Activated naive CD8-positive, alpha-beta T cell (primary cell): ENCODE results near the gene SPATA31A6.
"Not testable (repeated sequence)": the region's sequence is repeated elsewhere in the genome, so short reads cannot be mapped to it uniquely, and the experiment has no call there.

ENCODE experiments used
- H3K27ac Mint-ChIP-seq: one replicate; pipeline ENCODE4 v1.8.0; 2021; ENCODE audit warnings: mixed read lengths
- H3K27me3 Mint-ChIP-seq: one replicate; pipeline ENCODE4 v1.8.0; 2021; ENCODE audit warnings: mixed read lengths
- H3K36me3 Mint-ChIP-seq: one replicate; pipeline ENCODE4 v1.8.0; 2021; ENCODE audit warnings: mixed read lengths
- H3K4me1 Mint-ChIP-seq: one replicate; pipeline ENCODE4 v1.8.0; 2021; ENCODE audit warnings: low read depth, mixed read lengths
- H3K4me3 Mint-ChIP-seq: one replicate; pipeline ENCODE4 v1.8.0; 2021; ENCODE audit warnings: mild to moderate bottlenecking, mixed read lengths
- H3K9me3 Mint-ChIP-seq: one replicate; pipeline ENCODE4 v1.8.0; 2021; ENCODE audit warnings: low read depth, mixed read lengths

The SPATA31A6 gene

DNA sequence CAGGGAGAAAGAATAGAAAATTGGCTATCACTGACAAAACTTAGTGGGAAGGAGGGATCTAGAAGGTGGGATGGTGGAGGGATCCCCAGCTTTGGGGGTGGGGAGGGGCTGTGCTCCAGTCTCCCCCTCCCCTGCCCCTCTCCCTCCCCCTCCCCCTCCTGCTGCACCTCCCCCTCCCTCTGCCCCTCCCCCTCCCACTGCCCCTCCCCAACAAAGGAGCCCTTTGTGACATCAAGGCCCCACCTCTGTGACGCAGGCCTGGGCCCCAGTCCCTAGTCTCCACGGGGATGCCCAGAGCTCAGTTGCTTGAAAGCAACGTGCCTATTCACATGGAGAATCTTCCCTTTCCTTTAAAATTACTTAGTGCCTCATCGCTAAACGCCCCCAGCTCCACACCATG, at the start of gene SPATA31A6:
TSS of gene SPATA31A6 (plus strand) at position 301 of the 400 bp plus-strand sequence. CDS start at position 330, 29 bp downstream.
- H3K9me3 Mint-ChIP-seq, H3K36me3 Mint-ChIP-seq, H3K27me3 Mint-ChIP-seq, H3K27ac Mint-ChIP-seq, H3K4me3 Mint-ChIP-seq, H3K4me1 Mint-ChIP-seq: not testable (repeated sequence)

GRCh38 chr9:42160299-42160698, 23.2 kb upstream of the SPATA31A6 start:
- H3K9me3 Mint-ChIP-seq, H3K36me3 Mint-ChIP-seq, H3K4me1 Mint-ChIP-seq, H3K4me3 Mint-ChIP-seq, H3K27me3 Mint-ChIP-seq, H3K27ac Mint-ChIP-seq: not testable (repeated sequence)

DNA sequence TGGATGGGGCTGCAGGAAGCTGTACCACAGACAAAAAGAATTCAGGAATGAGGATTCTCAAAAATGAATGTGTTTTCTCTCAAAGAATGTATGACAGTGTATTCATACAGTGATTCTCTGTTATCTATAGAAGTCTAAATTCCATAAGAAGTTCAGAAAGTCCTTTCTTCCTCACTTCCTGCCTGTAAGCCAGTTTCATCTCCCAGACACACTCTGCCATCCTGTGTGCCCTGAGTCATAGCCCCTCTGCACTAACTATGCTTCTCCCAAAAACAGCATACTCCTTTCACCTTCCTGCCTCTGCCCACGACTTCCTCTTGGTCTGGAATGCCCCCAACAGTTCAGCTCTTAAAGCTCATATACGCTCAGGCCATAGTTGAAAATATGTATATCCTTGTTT, 36.4 kb downstream of the SPATA31A6 start:
- H3K9me3 Mint-ChIP-seq, H3K27me3 Mint-ChIP-seq, H3K4me3 Mint-ChIP-seq, H3K36me3 Mint-ChIP-seq, H3K4me1 Mint-ChIP-seq, H3K27ac Mint-ChIP-seq: not testable (repeated sequence)

- not testable (repeated sequence) for H3K4me1 Mint-ChIP-seq, H3K9me3 Mint-ChIP-seq, H3K27me3 Mint-ChIP-seq, H3K4me3 Mint-ChIP-seq, H3K36me3 Mint-ChIP-seq, H3K27ac Mint-ChIP-seq
Measured at GRCh38 chr9:42223230-42223629, 39.8 kb downstream of the SPATA31A6 start.

GRCh38 chr9:42233031-42233430, 49.6 kb downstream of the SPATA31A6 start:
- H3K4me1 Mint-ChIP-seq, H3K4me3 Mint-ChIP-seq, H3K36me3 Mint-ChIP-seq, H3K27me3 Mint-ChIP-seq, H3K27ac Mint-ChIP-seq, H3K9me3 Mint-ChIP-seq: not testable (repeated sequence)

- not testable (repeated sequence) for H3K9me3 Mint-ChIP-seq, H3K27me3 Mint-ChIP-seq, H3K36me3 Mint-ChIP-seq, H3K27ac Mint-ChIP-seq, H3K4me1 Mint-ChIP-seq, H3K4me3 Mint-ChIP-seq
Measured at GRCh38 chr9:42234610-42235009, 51.2 kb downstream of the SPATA31A6 start.

DNA sequence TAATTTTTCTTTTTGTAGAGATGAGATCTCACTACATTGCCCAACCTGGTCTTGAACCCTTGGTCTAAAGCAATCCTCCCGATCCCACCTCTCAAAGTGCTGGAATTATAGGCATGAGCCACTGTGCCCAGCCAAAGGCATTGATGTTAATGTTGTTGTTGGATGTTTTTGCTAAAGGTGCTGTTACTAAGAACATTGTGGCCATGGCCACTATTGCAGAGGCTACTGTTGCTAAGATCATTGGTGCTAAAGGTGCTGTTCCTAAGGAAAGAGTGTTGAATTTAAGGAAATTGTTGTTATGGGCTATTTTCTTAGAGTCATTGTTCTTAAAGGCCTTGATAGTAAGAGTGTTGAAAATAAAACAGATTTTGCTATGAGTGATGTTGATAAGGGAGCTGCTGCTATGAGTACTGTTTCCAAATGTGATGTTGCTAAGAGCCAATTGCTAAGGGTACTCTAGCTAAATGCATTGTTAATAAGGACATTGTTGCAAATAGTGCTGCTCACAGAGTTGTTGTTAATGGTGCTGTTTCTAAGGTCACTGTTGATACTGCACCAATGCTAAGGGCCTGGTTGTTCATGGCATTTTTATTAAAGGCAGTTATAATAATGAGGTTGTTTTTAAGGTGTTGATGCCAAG, 52.0 kb downstream of the SPATA31A6 start:
- H3K27me3 Mint-ChIP-seq, H3K36me3 Mint-ChIP-seq, H3K4me1 Mint-ChIP-seq, H3K4me3 Mint-ChIP-seq, H3K9me3 Mint-ChIP-seq, H3K27ac Mint-ChIP-seq: not testable (repeated sequence)

- H3K27ac Mint-ChIP-seq, H3K27me3 Mint-ChIP-seq, H3K4me1 Mint-ChIP-seq, H3K36me3 Mint-ChIP-seq, H3K9me3 Mint-ChIP-seq, H3K4me3 Mint-ChIP-seq: not testable (repeated sequence)
Measured at GRCh38 chr9:42236097-42236496, 52.6 kb downstream of the SPATA31A6 start.

DNA sequence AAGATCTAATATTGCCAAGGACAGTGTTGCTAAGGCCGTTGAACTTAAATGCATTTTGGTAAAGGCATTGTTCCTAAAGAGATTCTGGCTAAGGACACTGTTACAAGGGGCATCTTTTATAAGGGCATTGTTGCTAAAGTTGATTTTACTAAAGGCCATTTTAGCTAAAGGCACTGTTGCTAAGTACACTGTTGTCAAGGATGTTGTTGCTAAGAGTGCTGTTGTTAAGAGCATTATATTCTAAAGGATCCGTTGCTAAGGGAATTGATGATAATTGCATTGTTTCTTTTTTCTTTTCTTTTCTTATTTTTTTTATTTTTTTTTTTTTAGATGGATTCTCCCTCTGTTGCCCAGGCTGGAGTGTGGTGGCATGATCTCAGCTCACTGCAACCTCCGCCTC, 53.9 kb downstream of the SPATA31A6 start:
- not testable (repeated sequence) for H3K27ac Mint-ChIP-seq, H3K4me3 Mint-ChIP-seq, H3K4me1 Mint-ChIP-seq, H3K27me3 Mint-ChIP-seq, H3K9me3 Mint-ChIP-seq, H3K36me3 Mint-ChIP-seq

- not testable (repeated sequence) for H3K9me3 Mint-ChIP-seq, H3K27me3 Mint-ChIP-seq, H3K4me1 Mint-ChIP-seq, H3K27ac Mint-ChIP-seq, H3K4me3 Mint-ChIP-seq, H3K36me3 Mint-ChIP-seq
Measured at GRCh38 chr9:42238862-42239261, 55.4 kb downstream of the SPATA31A6 start.
